Upper lobe of left lung (tissue), 6 donors: Measurements from ENCODE around the gene RIMKLA. TPM values are rescaled to one million over a fixed set of nuclear protein-coding genes. Genes with fewer than 3 reads are reported as not detected.

Experiments
- ATAC-seq, 2 donors: fragments of 200-7000 bp; cut with Tn5 transposase; one replicate each; pipeline ENCODE4 v1.9.1; 2022; ENCODE audit warnings: mild to moderate bottlenecking in 2 of 2, moderate library complexity in 2 of 2; ENCODE audit not compliant: low FRiP score in 2 of 2
- DNase-seq, 2 donors: peaks; one replicate each; pipeline ENCODE4 v3.0.0-alpha.2; 2019 to 2020
- H3K27ac ChIP-seq, 4 donors: fragments of 200-600 bp; sonication (generic); one replicate each; pipeline ENCODE4 v1.5.1; 2016 to 2019
- H3K27me3 ChIP-seq, 4 donors: fragments of 200-600 bp; sonication (generic); one replicate each; pipeline ENCODE4 v1.5.1; 2017 to 2019
- H3K36me3 ChIP-seq, 4 donors: fragments of 200-600 bp; sonication (generic); one replicate each; pipeline ENCODE4 v1.5.1; 2016 to 2019
- H3K4me1 ChIP-seq, 4 donors: fragments of 200-600 bp; sonication (generic); one replicate each; pipeline ENCODE4 v1.5.1; 2018 to 2019
- H3K4me3 ChIP-seq, 4 donors: fragments of 200-600 bp; sonication (generic); one replicate each; pipeline ENCODE4 v1.5.1; 2017 to 2019; ENCODE audit warnings: mild to moderate bottlenecking in 2 of 4, moderate library complexity in 1 of 4
- H3K9me3 ChIP-seq, 4 donors: fragments of 200-600 bp; sonication (generic); one replicate each; pipeline ENCODE4 v1.5.1; 2018 to 2019
- CTCF ChIP-seq, 6 experiments: fragments of 450-650 bp in 4 of 6; fragments of 200-600 bp in 2 of 6; sonication (generic) in 2 of 6; IDR thresholded peaks; one replicate each; pipeline ENCODE4 v1.5.1; 2016 to 2019; ENCODE audit warnings: antibody characterized with exemption in 6 of 6
- EP300 ChIP-seq, 4 donors: sonication (generic); formaldehyde crosslinking; IDR thresholded peaks; one replicate each; pipeline ENCODE4 v1.5.1; 2017; ENCODE audit warnings: antibody characterized with exemption in 4 of 4, control low read depth in 2 of 4
- POLR2A ChIP-seq, 4 donors: fragments of 450-650 bp; IDR thresholded peaks; one replicate each; pipeline ENCODE4 v1.5.1; 2016 to 2017; ENCODE audit warnings: antibody characterized with exemption in 4 of 4, mild to moderate bottlenecking in 2 of 4
- POLR2AphosphoS5 ChIP-seq, 2 donors: sonication (generic); formaldehyde crosslinking; IDR thresholded peaks; one replicate each; pipeline ENCODE4 v1.5.1; 2017; ENCODE audit warnings: antibody characterized with exemption in 2 of 2
- WGBS, 2 donors: methylation state at CpG; one replicate each; pipeline ENCODE4 v1.1.5; 2017 to 2018; 5-methylcytosine and 5-hydroxymethylcytosine counted together
- total RNA-seq, 6 donors: library from RNA; depleted of rRNA in 4 of 6; stranded (reverse); fragments of >200 nt in 4 of 6; gene quantifications; one replicate each; pipeline versions ENCODE4 v1.1.0 to v1.2.1, GENCODE V29; 2016 to 2021
- donor health status: DM: no; HTN: no; CAD: no; lungs with moderate emphysema.
- donor health status: DM: no; HTN: yes; CAD: no; lungs with severe emphysema.

RIMKLA gene
- total RNA-seq, 6 donors from 2014 or later, result 5.2 to 16.6 (median 9.3) TPM

- Histone ChIP-seq H3K27ac (no peak overlapping the region), H3K4me1 (no peaks in the 10 kb centered on the region), H3K4me3 (no peak overlapping the region), H3K36me3 (no peaks in the 10 kb centered on the region), H3K27me3 (no peaks in the 10 kb centered on the region), H3K9me3 (no peaks in the 10 kb centered on the region)
- DNase-seq, result no peak
- TF ChIP-seq CTCF (IDR thresholded peaks at IDR 0.05) (no peak), POLR2AphosphoS5 (IDR thresholded peaks at IDR 0.05) (no peak), POLR2A (IDR thresholded peaks at IDR 0.05) (no peak), EP300 (IDR thresholded peaks at IDR 0.05) (no peak)
- WGBS, 2 donors, result 79 to 94% methylated on average over 6 to 10 of the region's 10 CpGs
- no peak for ATAC-seq
Observed at GRCh38 chr1:42399315-42400100, 18.9 kb downstream of the RIMKLA start.

- ATAC-seq (no peak), DNase-seq (no peak)
- TF ChIP-seq POLR2A (IDR thresholded peaks at IDR 0.05) (no peak), CTCF (IDR thresholded peaks at IDR 0.05) (no peak), POLR2AphosphoS5 (IDR thresholded peaks at IDR 0.05) (no peak), EP300 (IDR thresholded peaks at IDR 0.05) (no peak)
- no peaks in the 10 kb centered on the region for H3K4me1 ChIP-seq
- H3K36me3 ChIP-seq, result no peaks in the 10 kb centered on the region
- H3K9me3 ChIP-seq, result no peaks in the 10 kb centered on the region
- H3K27ac ChIP-seq, result no peak overlapping the region
- 94 to 100% methylated on average over 1 of the region's 1 CpG for WGBS, 2 donors
- no peaks in the 10 kb centered on the region for H3K27me3 ChIP-seq
- no peak overlapping the region for H3K4me3 ChIP-seq
Observed at GRCh38 chr1:42403880-42404400, 23.3 kb downstream of the RIMKLA start.

GRCh38 chr1:42414551-42415496, 34.2 kb downstream of the RIMKLA start:
- Histone ChIP-seq H3K27ac (no peak overlapping the region), H3K4me1 (no peaks in the 10 kb centered on the region), H3K36me3 (no peaks in the 10 kb centered on the region), H3K4me3 (no peak overlapping the region), H3K9me3 (no peaks in the 10 kb centered on the region), H3K27me3 (no peaks in the 10 kb centered on the region)
- ATAC-seq (no peak), DNase-seq (no peak)
- TF ChIP-seq POLR2A (IDR thresholded peaks at IDR 0.05), result no peak
- no peak for TF ChIP-seq CTCF (IDR thresholded peaks at IDR 0.05)
- TF ChIP-seq EP300 (IDR thresholded peaks at IDR 0.05), result no peak
- TF ChIP-seq POLR2AphosphoS5 (IDR thresholded peaks at IDR 0.05), result no peak
- 85% methylated on average over 13 to 17 of the region's 17 CpGs for WGBS, 2 donors

GRCh38 chr1:42417166-42417565, 36.6 kb downstream of the RIMKLA start:
- Histone ChIP-seq H3K4me1 (peaks cover 0 to 12% (median 6%) of the 10 kb centered on the region in 4 donors), H3K36me3 (no peaks in the 10 kb centered on the region), H3K9me3 (no peaks in the 10 kb centered on the region), H3K4me3 (no peak overlapping the region), H3K27ac (no peak overlapping the region), H3K27me3 (no peaks in the 10 kb centered on the region)
- WGBS, 2 donors, result 81 to 92% methylated on average over 3 of the region's 3 CpGs
- DNase-seq (no peak), ATAC-seq (no peak)
- TF ChIP-seq POLR2A (IDR thresholded peaks at IDR 0.05), result no peak
- no peak for TF ChIP-seq POLR2AphosphoS5 (IDR thresholded peaks at IDR 0.05)
- TF ChIP-seq EP300 (IDR thresholded peaks at IDR 0.05), result no peak
- TF ChIP-seq CTCF (IDR thresholded peaks at IDR 0.05), result no peak
